Measurements from ENCODE around the gene GALNT2. TPM values are rescaled to one million over a fixed set of nuclear protein-coding genes. Genes with fewer than 3 reads are reported as not detected.

GALNT2 gene
- total and polyA plus RNA-seq, 2 of the 4 experiments (the other 2 are of a cell fraction), result 50.4 to 189 TPM

DNA sequence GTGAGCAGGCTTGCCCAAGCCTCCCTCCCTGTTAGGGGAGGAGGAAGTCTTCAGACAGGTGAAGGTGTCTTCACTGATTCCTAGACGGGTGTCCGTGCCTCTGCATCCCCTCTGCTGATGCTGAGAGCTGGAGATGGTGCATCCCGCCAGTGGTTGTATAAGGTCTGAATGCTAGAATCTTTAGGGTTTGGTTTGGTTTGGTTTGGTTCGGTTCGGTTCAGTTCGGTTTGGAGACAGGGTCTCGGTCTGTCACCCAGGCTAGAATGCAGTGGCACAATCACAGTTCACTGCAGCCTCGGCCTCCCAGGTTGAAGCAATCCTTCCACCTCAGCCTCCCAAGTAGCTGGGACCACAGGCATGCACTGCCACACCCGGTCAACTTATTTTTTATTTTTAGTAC is 205.5 kb downstream of the GALNT2 start:
- no peaks in the 10 kb centered on the region for H3K27me3 ChIP-seq (ENCODE audit: control insufficient read depth, insufficient read depth, low read length)
- H3K4ac ChIP-seq (ENCODE audit: low read depth, low read length), result no peak overlapping the region
- 97% methylated on average over 5 of the region's 9 CpGs; no CpG with 5 or more reads in 1 of the 2 experiments for WGBS, 2 experiments (ENCODE audit: extremely low coverage in 2 of 2, insufficient read length in 1 of 2)
- H3K27ac ChIP-seq (ENCODE audit: insufficient read depth, low read length), result no peak overlapping the region
- H2AFZ ChIP-seq (replicated peaks; ENCODE audit: low read length, poor library complexity), result no peak overlapping the region
- H4K20me1 ChIP-seq (ENCODE audit: insufficient read depth, low read length), result no peaks in the 10 kb centered on the region
- no peaks in the 10 kb centered on the region for H3K9me3 ChIP-seq (ENCODE audit: control insufficient read depth, insufficient read depth, low read length)
- H2AK9ac ChIP-seq (replicated peaks; ENCODE audit: low read depth, low read length, poor library complexity), result no peak overlapping the region
- H3K56ac ChIP-seq (ENCODE audit: extremely low read depth, insufficient read depth, low read length), result no peak overlapping the region
- TF ChIP-seq CHD1 (IDR thresholded peaks at IDR 0.05; ENCODE audit: low read depth, low read length) (no peak), NFE2L2 (IDR thresholded peaks at IDR 0.05; ENCODE audit: low read depth, low read length) (no peak), RAD21 (IDR thresholded peaks at IDR 0.05; ENCODE audit: low read length) (no peak), SMC3 (IDR thresholded peaks at IDR 0.05; ENCODE audit: low read depth, low read length) (no peak), CEBPB (IDR thresholded peaks at IDR 0.05; ENCODE audit: low read depth, low read length) (no peak), BHLHE40 (IDR thresholded peaks at IDR 0.05; ENCODE audit: low read depth, low read length) (no peak), MAZ (IDR thresholded peaks at IDR 0.05; ENCODE audit: borderline replicate concordance, low read depth, low read length) (no peak), MXI1 (IDR thresholded peaks at IDR 0.05; ENCODE audit: borderline replicate concordance, low read depth, low read length) (no peak), RCOR1 (IDR thresholded peaks at IDR 0.05; ENCODE audit: insufficient replicate concordance, low read length) (no peak), MAFK (IDR thresholded peaks at IDR 0.05; ENCODE audit: low read depth, low read length) (no peak), FOS (IDR thresholded peaks at IDR 0.05; ENCODE audit: low read depth, low read length) (no peak), RFX5 (IDR thresholded peaks at IDR 0.05; ENCODE audit: low read depth, low read length) (no peak), POLR2A (IDR thresholded peaks at IDR 0.05; ENCODE audit: low read depth, low read length) (no peak)
- TF ChIP-seq, protein P1, sequence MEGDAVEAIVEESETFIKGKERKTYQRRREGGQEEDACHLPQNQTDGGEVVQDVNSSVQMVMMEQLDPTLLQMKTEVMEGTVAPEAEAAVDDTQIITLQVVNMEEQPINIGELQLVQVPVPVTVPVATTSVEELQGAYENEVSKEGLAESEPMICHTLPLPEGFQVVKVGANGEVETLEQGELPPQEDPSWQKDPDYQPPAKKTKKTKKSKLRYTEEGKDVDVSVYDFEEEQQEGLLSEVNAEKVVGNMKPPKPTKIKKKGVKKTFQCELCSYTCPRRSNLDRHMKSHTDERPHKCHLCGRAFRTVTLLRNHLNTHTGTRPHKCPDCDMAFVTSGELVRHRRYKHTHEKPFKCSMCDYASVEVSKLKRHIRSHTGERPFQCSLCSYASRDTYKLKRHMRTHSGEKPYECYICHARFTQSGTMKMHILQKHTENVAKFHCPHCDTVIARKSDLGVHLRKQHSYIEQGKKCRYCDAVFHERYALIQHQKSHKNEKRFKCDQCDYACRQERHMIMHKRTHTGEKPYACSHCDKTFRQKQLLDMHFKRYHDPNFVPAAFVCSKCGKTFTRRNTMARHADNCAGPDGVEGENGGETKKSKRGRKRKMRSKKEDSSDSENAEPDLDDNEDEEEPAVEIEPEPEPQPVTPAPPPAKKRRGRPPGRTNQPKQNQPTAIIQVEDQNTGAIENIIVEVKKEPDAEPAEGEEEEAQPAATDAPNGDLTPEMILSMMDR (conservative IDR thresholded peaks at IDR 0.05; ENCODE audit: low read depth, low read length), result no peak
- TF ChIP-seq, protein P2, sequence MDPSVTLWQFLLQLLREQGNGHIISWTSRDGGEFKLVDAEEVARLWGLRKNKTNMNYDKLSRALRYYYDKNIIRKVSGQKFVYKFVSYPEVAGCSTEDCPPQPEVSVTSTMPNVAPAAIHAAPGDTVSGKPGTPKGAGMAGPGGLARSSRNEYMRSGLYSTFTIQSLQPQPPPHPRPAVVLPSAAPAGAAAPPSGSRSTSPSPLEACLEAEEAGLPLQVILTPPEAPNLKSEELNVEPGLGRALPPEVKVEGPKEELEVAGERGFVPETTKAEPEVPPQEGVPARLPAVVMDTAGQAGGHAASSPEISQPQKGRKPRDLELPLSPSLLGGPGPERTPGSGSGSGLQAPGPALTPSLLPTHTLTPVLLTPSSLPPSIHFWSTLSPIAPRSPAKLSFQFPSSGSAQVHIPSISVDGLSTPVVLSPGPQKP (IDR thresholded peaks at IDR 0.05; ENCODE audit: borderline replicate concordance, low read depth, low read length), result no peak
- TF ChIP-seq, protein P3, sequence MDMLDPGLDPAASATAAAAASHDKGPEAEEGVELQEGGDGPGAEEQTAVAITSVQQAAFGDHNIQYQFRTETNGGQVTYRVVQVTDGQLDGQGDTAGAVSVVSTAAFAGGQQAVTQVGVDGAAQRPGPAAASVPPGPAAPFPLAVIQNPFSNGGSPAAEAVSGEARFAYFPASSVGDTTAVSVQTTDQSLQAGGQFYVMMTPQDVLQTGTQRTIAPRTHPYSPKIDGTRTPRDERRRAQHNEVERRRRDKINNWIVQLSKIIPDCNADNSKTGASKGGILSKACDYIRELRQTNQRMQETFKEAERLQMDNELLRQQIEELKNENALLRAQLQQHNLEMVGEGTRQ (IDR thresholded peaks at IDR 0.05; ENCODE audit: low read depth, low read length), result no peak
- H3K4me1 ChIP-seq (ENCODE audit: control insufficient read depth, insufficient read depth, low read length), result peaks cover 3% of the 10 kb centered on the region; the same call in 1 of the 2 replicates
- H3K18ac ChIP-seq (ENCODE audit: low read depth, low read length), result no peak overlapping the region
- no peak overlapping the region for H3K9ac ChIP-seq (ENCODE audit: low read depth, low read length)
- DNase-seq (no peak), ATAC-seq (ENCODE audit: low read depth) (no peak)
- H4K91ac ChIP-seq (ENCODE audit: insufficient read depth, low read depth, low read length), result no peak overlapping the region
- H3K4me3 ChIP-seq (ENCODE audit: insufficient read depth, low read depth, low read length), result no peak overlapping the region
- H3K79me1 ChIP-seq (ENCODE audit: low read depth in 1 of 2, low read length in 2 of 2), result peaks cover 5 to 7% of the 10 kb centered on the region in 2 experiments; a peak in 2 of 4 replicates
- peaks cover 34% of the 10 kb centered on the region for H3K36me3 ChIP-seq (ENCODE audit: control insufficient read depth, insufficient read depth, low read length)
- no peak overlapping the region for H4K5ac ChIP-seq (ENCODE audit: low read depth, low read length)
- no peak overlapping the region for H3K4me2 ChIP-seq (ENCODE audit: low read depth, low read length)
- in situ Hi-C loops (cut with MboI; ENCODE audit: low sequenced_read_pairs) (no loop called here), dilution Hi-C loops (cut with HindIII; ENCODE audit: low sequenced_read_pairs, unreplicated experiment) (no loop called here), intact Hi-C loops (cut with micrococcal nuclease) (no loop called here)
- BruUV-seq (replicated peaks), result no TSS peak
- ChIA-PET POLR2A (ENCODE audit: unreplicated experiment) (no interaction called here), CTCF (no interaction called here)
- H2AK5ac ChIP-seq (ENCODE audit: low read depth, low read length), result no peak overlapping the region
- H2BK120ac ChIP-seq (ENCODE audit: low read depth, low read length), result no peak overlapping the region
- no peak overlapping the region for H2BK5ac ChIP-seq (ENCODE audit: low read depth, low read length, poor library complexity, severe bottlenecking)
- no peak overlapping the region for H2BK15ac ChIP-seq (ENCODE audit: low read depth, low read length)
- H4K8ac ChIP-seq (ENCODE audit: low read depth in 2 of 2, low read length in 2 of 2), result no peak overlapping the region
- H3K14ac ChIP-seq (replicated peaks; ENCODE audit: low read depth, low read length), result no peak overlapping the region
- no peaks in the 10 kb centered on the region for H3K9me1 ChIP-seq (ENCODE audit: insufficient read depth, low read length)
- H2BK20ac ChIP-seq (ENCODE audit: low read depth, low read length), result no peak overlapping the region
- H3K23ac ChIP-seq (ENCODE audit: low read depth, low read length), result no peak overlapping the region

Data from IMR-90 (cell line).